ENCODE measurements around the gene SYT15. TPM values are rescaled to one million over a fixed set of nuclear protein-coding genes. Genes with fewer than 3 reads are reported as not detected.
"Not testable (repeated sequence)": the region's sequence is repeated elsewhere in the genome, so short reads cannot be mapped to it uniquely, and the experiment has no call there.

The SYT15 gene
- total RNA-seq (2021; ENCODE audit: unreplicated experiment) (1.6 TPM), Bru-seq, nascent RNA (percentile 9 among the genes with signal in this experiment), BruChase-seq, experiment 1, labeled RNA remaining after a 6-hour chase (percentile 11 among the genes with signal in this experiment), BruChase-seq, experiment 2, labeled RNA remaining after a 2-hour chase (percentile 6 among the genes with signal in this experiment)
- 0.35 and 0.51 TPM in 2 replicates for polyA plus RNA-seq (2012)
- long read RNA-seq, partial matches to known transcripts: 1 of 1 reads
- long read RNA-seq, other reads (novel, unspliced or antisense): 0 of 1 reads

DNA sequence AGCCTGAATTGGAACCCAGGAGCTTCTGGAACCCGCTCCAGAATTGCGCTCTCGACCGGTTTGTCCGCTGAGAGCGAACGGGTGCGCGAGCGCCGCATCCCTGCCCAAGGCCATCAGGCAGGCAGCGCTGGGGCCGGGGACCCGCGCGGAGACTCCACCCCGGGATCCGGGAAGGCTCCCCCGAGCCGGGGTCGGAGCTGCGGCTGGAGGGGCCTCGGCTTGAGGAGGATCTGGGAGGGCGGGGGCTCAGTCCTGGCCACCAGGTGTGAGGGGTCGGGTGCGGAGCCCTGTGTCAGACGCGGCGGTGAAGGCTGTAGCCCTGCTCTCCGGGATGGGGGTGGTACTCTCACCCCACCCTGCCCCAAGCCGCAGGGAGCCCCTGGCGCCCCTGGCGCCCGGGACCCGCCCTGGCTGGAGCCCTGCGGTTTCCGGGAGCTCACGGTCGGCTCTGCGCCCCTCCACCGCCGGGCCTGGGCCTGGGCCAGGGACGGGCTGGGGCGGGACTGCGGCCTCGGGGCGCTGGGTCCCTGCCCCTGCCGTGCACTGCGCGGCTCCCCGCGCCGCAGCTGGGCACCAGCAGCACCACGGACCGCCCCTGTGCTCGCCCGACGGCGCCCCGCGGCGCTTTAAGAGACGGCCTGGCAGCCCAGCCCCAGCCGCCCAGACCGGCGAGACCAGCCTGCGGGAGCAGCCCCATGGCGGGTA, at the start of gene SYT15:
TSS of gene SYT15 (plus strand) at position 655 of the 705 bp plus-strand sequence. CDS start at position 696, 41 bp downstream.
- H3K4me2 ChIP-seq (ENCODE audit: low read length); H3K9me3 ChIP-seq (ENCODE audit: control insufficient read depth in 1 of 2, insufficient read depth in 1 of 2, low read depth in 1 of 2, low read length in 2 of 2); POLR2A ChIA-PET; H2AFZ ChIP-seq (ENCODE audit: low read depth, low read length, poor library complexity, severe bottlenecking); H3K79me2 ChIP-seq (ENCODE audit: insufficient read depth, low read length); DNase-seq (ENCODE audit: low read depth, low spot score); H3K36me3 ChIP-seq (ENCODE audit: control insufficient read depth in 1 of 2, insufficient read depth in 2 of 2, low read length in 2 of 2); H3K4me1 ChIP-seq (ENCODE audit: control insufficient read depth in 1 of 2, insufficient read depth in 2 of 2, low read length in 2 of 2); intact Hi-C loops (cut with micrococcal nuclease); H3K9me2 ChIP-seq (ENCODE audit: insufficient read depth); RAD21 ChIA-PET (ENCODE audit: low non-redundant PET in 1 of 2, low total read pairs in 2 of 2, uncharacterized antibody in 2 of 2, unreplicated experiment in 2 of 2); H4K20me1 ChIP-seq (ENCODE audit: insufficient read depth); H3K9ac ChIP-seq (ENCODE audit: low read length); BruUV-seq (replicated peaks); H3K27me3 ChIP-seq (ENCODE audit: insufficient read depth, low read length); H3K4me3 ChIP-seq (replicated peaks in 1 of 2; ENCODE audit: low read depth in 1 of 2, low read length in 2 of 2); H3K27ac ChIP-seq (ENCODE audit: low read depth, low read length); CTCF ChIA-PET; ATAC-seq: not testable (repeated sequence)

DNA sequence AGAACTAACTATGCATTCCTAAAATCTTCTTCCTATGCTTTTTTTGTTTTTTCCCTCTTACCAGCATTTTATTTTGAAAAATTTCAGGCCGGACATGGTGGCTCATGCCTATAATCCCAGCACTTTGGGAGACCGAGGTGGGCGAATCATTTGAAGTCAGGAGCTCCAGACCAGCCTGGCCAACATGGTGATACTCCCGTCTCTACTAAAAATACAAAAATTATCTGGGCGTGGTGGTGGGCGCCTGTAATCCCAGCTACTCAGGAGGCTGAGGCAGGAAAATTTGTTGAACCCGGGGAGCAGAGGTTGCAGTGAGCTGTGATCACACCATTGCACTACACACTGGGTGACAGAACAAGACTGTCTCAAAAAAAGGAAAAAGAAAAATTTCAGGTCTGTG, 49.2 kb upstream of the SYT15 start:
- ATAC-seq; H2AFZ ChIP-seq (ENCODE audit: low read depth, low read length, poor library complexity, severe bottlenecking); DNase-seq (ENCODE audit: low read depth, low spot score); RAD21 ChIA-PET (ENCODE audit: low non-redundant PET in 1 of 2, low total read pairs in 2 of 2, uncharacterized antibody in 2 of 2, unreplicated experiment in 2 of 2); H3K9me3 ChIP-seq (ENCODE audit: control insufficient read depth in 1 of 2, insufficient read depth in 1 of 2, low read depth in 1 of 2, low read length in 2 of 2); intact Hi-C loops (cut with micrococcal nuclease); H3K9me2 ChIP-seq (ENCODE audit: insufficient read depth); H3K79me2 ChIP-seq (ENCODE audit: insufficient read depth, low read length); H3K4me3 ChIP-seq (replicated peaks in 1 of 2; ENCODE audit: low read depth in 1 of 2, low read length in 2 of 2); H3K27ac ChIP-seq (ENCODE audit: low read depth, low read length); H3K27me3 ChIP-seq (ENCODE audit: insufficient read depth, low read length); BruUV-seq (replicated peaks); H4K20me1 ChIP-seq (ENCODE audit: insufficient read depth); H3K36me3 ChIP-seq (ENCODE audit: control insufficient read depth in 1 of 2, insufficient read depth in 2 of 2, low read length in 2 of 2); H3K9ac ChIP-seq (ENCODE audit: low read length); H3K4me2 ChIP-seq (ENCODE audit: low read length); POLR2A ChIA-PET: not testable (repeated sequence)
- H3K4me1 ChIP-seq (ENCODE audit: control insufficient read depth in 1 of 2, insufficient read depth in 2 of 2, low read length in 2 of 2): peaks cover 11 to 21% of the 10 kb centered on the region in 2 experiments
- CTCF ChIA-PET: interaction anchor here (1.1 kb wide), 1 partner anchor 9 kb away, joined by 3 read pairs; no protein-coding TSS in a partner anchor

Data from HCT116 (cell line).